ENCODE results near the gene CARMIL1.
A peak's percentile ranks its signal among the peaks of the same experiment; 100 is the strongest.
"Not testable (repeated sequence)": the region's sequence is repeated elsewhere in the genome, so short reads cannot be mapped to it uniquely, and the experiment has no call there.

Gene CARMIL1

GRCh38 chr6:25578538-25578937, 299.4 kb downstream of the CARMIL1 start:
- DNase-seq (ENCODE audit: low read depth): no peak

GRCh38 chr6:25579391-25579883, 300.3 kb downstream of the CARMIL1 start:
- no peak for DNase-seq (ENCODE audit: low read depth)

DNA sequence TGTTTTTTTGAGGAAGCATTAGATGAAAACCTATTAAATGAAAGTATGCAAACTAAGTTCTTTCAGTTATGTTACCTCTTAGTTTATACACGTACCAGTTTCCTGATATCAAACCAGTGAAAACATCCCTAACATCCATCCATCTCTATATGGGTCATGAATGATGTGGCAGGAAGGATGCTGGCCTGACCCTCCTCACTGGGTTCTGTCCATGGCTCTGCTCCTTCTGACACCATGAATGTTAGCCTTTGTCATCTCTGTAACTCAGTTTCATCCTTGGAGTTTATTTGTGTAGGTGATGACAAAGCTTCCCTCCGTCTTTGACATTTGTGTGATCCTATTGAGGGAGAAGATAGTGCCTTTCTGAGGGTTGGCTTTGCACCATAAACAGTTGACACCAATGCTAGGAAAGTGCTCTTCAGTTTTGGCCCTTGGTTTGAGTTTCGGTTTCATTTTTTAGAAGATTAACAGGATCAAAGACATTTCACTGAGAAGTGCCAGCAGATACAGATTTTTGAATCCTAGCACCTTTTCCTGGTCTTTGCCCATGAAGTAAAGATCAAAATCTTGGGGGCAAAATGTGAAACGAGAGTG, 300.8 kb downstream of the CARMIL1 start:
- no peak for DNase-seq (ENCODE audit: low read depth)

DNA sequence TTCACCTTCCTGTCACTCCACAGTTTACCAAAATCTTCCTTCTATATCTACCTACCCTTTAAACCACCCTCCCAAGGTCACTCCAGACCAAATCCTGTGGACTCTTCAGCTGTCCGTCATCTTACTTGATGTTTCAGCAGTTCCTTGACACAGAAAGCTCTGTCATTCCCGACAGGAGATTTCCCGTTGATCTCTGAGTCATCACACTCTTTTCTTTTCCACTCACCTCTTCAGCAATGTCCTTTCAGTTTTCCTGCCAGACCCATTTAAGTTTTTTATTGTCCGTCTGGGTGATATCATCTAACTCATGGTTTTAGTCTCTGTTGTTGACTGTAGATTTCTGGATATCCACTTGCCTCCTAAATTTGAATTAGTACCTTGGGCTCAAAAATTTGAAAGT, 302.9 kb downstream of the CARMIL1 start:
- no peak for DNase-seq (ENCODE audit: low read depth)

- DNase-seq (ENCODE audit: low read depth): no peak
Measured at GRCh38 chr6:25583099-25583498, 303.9 kb downstream of the CARMIL1 start.

DNA sequence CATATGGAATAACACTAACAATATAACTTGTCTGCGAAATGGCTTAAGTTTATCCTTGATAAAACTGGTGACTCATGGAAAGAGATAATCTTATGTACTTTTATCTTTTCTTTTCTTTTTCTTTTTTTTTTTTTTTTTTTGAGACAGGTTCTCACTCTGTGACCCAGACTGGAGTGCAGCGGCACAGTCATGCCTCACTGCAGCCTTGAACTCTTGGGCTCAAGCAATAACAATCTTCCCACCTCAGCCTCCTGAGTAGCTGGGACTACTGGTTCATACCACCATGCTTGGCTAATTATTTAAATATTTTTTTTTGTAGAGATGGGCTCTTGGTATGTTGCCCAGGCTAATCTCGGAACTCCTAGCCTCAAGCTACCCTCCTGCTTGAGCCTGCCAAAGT, 304.7 kb downstream of the CARMIL1 start:
- no peak for DNase-seq (ENCODE audit: low read depth)

DNA sequence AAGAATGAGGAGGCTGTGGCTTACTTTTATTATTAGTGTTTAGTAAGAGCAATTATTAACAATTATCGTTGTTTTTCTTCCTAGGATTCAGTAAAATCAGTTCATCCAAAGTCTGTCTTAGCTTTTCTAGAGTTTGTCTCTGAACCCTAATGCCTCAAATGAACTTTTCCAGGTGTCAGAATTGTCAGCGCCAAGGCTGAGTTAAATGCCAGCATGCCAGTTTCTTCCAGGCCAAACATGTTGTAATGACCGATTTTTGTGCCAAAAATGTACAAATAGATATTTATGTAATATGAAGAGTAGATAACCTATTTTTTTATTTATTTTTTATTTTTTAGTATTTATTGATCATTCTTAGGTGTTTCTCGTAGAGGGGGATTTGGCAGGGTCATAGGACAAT, 306.1 kb downstream of the CARMIL1 start:
- no peak for DNase-seq (ENCODE audit: low read depth)

GRCh38 chr6:25586119-25586518, 306.9 kb downstream of the CARMIL1 start:
- DNase-seq (ENCODE audit: low read depth): not testable (repeated sequence)

GRCh38 chr6:25586927-25587326, 307.8 kb downstream of the CARMIL1 start:
- no peak for DNase-seq (ENCODE audit: low read depth)

DNA sequence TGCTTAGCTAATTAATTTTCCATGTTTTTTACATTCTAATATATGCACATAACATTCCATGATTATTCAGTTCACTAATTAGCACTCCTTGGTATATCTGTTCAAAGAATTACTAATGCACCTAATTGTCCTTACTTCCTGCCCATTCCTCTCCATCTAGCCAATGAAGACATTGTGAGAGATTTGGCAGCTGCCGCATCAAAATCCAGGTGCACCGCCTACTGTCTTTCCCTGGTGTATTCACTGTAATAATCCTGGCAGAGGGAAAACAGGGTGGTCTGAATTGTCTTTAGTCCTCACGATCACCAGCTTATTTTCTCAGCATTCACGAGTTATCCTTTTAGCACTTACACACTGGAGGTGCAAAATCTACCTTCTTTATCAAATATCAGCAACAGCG, 311.8 kb downstream of the CARMIL1 start:
- no peak for DNase-seq (ENCODE audit: low read depth)

- DNase-seq (ENCODE audit: low read depth): no peak
Measured at GRCh38 chr6:25596928-25597818, 318.0 kb downstream of the CARMIL1 start.

DNA sequence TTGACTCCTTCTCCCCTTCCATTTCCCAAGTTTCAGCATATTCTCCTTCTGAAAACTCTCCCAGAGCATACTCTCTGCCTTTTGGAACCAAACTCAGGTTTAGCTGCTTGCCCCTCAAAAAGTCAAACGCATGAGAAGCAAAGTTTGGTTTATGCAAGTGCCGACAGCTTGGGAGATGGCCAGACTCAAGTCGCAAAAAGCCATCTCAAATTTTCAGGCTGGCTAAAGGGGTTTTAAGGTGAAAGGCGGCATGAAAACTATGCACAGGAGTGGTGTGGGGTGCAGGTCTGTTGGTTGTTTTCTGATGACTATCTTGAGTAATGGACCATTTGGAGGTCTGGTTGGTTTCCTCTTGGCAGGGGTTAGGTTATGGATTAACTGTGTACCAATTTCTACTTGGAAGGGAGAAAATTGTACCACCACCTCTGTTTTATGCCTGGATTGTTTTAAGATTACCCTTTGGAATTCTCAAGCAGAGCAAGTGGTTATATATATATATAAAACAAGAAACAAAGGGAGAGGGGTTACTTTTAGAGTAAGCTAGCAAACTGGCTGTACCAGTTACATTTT, 320.4 kb downstream of the CARMIL1 start:
- DNase-seq (ENCODE audit: low read depth): no peak

DNA sequence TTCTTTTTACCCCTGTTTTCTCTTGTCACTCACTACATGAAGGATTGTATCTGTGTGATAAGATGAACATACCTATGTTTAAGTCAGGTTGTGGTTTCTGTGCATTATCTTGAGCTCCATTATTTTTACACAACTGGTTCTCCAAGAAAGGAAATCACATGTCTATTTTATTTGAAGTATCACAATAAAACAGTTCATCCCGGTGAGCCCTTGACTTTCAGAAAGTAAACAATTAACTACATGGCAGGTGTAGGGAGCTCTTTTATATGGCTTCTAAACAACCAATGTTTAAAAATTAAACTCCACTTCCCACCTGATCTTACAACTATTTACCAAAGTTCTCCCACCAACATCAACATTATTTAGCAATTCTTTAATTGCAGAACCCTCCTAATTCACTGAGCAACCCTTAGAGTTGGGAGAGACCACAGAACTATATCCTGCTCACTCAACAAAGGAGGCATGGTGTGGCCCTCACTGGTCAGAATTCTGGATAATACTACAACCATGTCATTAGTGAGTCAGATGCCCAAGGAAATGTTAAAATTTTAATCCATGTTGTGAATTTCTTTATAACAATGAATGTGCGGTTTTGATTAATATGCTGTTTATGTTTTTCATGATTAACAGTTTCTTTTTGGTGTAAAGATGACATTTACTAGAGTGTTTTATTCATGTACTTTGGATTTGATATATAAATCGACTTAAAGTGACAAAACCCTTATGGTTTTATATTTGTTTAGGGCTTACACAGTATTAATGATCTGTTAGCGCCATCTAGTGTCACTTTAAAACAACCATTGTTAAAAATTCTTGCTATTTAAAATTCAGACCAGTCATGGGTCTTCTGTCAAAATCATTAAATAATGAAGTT, 322.9 kb downstream of the CARMIL1 start:
- DNase-seq (ENCODE audit: low read depth): peak; percentile 12

DNA sequence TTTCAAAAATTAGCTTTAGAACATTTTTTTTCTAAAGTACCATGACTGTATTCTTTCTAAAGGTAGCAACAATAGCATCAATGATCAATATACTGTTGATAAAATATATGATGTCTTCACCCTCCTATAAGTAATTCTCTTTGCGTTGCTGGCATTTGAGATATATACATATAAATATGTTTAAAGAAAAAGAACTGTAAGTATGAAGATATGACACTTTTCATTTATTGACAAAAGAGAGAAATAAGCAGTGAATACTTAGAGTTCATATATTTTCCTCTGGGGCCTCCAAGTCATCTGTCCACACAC, 323.5 kb downstream of the CARMIL1 start:
- DNase-seq (ENCODE audit: low read depth): no peak

GRCh38 chr6:25603251-25603650, 324.1 kb downstream of the CARMIL1 start:
- DNase-seq (ENCODE audit: low read depth): no peak

GRCh38 chr6:25606151-25606550, 327.0 kb downstream of the CARMIL1 start:
- no peak for DNase-seq (ENCODE audit: low read depth)

DNA sequence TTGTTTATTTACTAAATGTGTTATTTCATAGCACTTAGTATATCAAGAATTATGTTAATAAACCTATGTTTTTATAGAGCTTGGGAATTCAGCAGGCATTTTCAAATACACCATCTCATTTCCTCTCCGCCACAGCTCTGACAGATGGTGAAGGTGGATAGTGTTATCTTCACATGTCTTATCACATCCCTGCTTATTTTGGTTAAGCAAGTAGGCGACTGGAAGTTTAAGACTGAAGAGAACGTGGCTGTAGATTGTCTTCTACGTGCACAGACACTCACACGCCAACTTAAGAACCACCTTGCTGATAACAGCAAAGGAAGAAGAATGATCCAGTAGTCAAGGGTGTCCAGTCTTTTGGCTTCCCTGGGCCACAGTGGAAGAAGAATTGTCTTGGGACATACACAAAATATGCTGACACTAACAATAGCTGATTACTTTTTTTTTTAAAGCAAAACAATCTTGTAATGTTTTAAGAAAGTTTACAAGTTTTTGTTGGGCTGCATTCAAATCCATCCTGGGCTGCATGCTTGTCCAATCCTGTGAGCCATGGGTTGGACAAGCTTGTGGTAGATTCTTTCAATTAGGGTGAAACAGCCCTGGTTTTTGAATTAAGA, 329.5 kb downstream of the CARMIL1 start:
- no peak for DNase-seq (ENCODE audit: low read depth)

- no peak for DNase-seq (ENCODE audit: low read depth)
Measured at GRCh38 chr6:25612666-25613065, 333.5 kb downstream of the CARMIL1 start.

DNA sequence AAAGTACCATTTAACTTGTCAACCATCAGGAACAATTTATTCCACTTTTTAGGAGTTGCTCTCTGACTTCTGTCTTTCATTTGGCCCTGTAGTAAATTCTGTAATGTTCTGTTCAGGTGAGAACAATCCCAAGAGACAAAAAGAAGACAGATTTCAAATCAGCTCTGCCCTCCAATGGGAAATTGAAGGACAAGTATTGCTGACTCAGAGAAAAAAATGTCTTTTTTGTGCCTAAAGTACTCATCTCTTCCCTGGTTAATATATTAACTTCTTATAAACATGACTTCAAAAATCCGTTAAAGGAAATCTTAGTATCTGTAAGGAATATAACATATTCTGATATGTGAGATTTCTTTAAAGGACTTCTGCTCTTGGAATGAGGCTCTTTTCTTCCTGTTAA, 334.2 kb downstream of the CARMIL1 start:
- DNase-seq (ENCODE audit: low read depth): no peak

- DNase-seq (ENCODE audit: low read depth): no peak
Measured at GRCh38 chr6:25614052-25614451, 334.9 kb downstream of the CARMIL1 start.

GRCh38 chr6:25615471-25615870, 336.3 kb downstream of the CARMIL1 start:
- DNase-seq (ENCODE audit: low read depth): no peak

DNA sequence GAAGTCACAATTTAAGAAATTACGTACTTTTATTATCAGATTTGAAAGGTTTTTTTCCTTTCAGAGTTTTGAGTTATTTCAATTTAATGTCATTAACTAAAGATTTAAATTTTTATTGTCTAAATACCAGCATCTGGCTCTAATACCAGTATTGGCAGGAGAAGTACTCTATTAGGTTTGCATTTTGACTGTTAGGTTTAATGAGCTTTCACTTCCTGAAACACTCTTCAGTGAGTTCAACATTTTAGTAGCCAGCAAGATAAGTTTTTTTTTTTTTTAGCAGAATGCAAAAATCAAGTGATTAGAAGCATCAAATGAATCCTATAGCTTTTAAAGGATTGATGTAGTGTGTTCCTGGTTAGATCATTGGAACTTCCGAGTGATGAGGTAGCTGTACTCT, 338.8 kb downstream of the CARMIL1 start:
- DNase-seq (ENCODE audit: low read depth): no peak
